DOHH2 (cell line): Measurements from ENCODE around the gene RBL2.

Experiments used
- H3F3A ChIP-seq: fragments of 200-600 bp; sonication (generic), shearing (Covaris generic); 2 replicates; pipeline ENCODE4 v1.6.0; 2016; ENCODE audit warnings: antibody characterized with exemption, mild to moderate bottlenecking; ENCODE audit not compliant: control insufficient read depth, insufficient read depth
- H3K27ac ChIP-seq: fragments of 200-600 bp; sonication (generic); 2 replicates; pipeline ENCODE4 v1.5.1; 2014; ENCODE audit warnings: low read depth, mild to moderate bottlenecking, low read length, moderate library complexity
- H3K27me3 ChIP-seq: fragments of 200-600 bp; sonication (generic); 2 replicates; pipeline ENCODE4 v1.6.1; 2014; ENCODE audit warnings: mild to moderate bottlenecking, low read length, mixed read lengths; ENCODE audit not compliant: control insufficient read depth
- H3K36me3 ChIP-seq: fragments of 200-600 bp; sonication (generic); 2 replicates; pipeline ENCODE4 v1.6.1; 2014; ENCODE audit warnings: mild to moderate bottlenecking, low read length, moderate library complexity, mixed read lengths; ENCODE audit not compliant: control insufficient read depth
- H3K4me1 ChIP-seq: fragments of 200-600 bp; sonication (generic); 2 replicates; pipeline ENCODE4 v1.6.1; 2014; ENCODE audit warnings: mild to moderate bottlenecking, low read length, mixed read lengths; ENCODE audit not compliant: control insufficient read depth
- H3K4me2 ChIP-seq: fragments of 200-600 bp; sonication (generic); 2 replicates; pipeline ENCODE4 v1.6.0; 2014; ENCODE audit warnings: mild to moderate bottlenecking, low read length, moderate library complexity
- H3K4me3 ChIP-seq: fragments of 200-600 bp; sonication (generic); 2 replicates; pipeline ENCODE4 v1.5.1; 2014; ENCODE audit warnings: mild to moderate bottlenecking, low read length, mixed read lengths
- H3K79me2 ChIP-seq: fragments of 200-600 bp; sonication (generic); 2 replicates; pipeline ENCODE4 v1.6.1; 2014; ENCODE audit warnings: mild to moderate bottlenecking, low read length, mixed read lengths; ENCODE audit not compliant: control insufficient read depth
- H3K9me2 ChIP-seq: fragments of 200-600 bp; sonication (generic); replicated peaks from 2 replicates; pipeline ENCODE4 v1.6.1; 2014; ENCODE audit warnings: mild to moderate bottlenecking, low read length, mixed read lengths; ENCODE audit not compliant: control insufficient read depth
- H3K9me3 ChIP-seq: fragments of 200-600 bp; sonication (generic); 2 replicates; pipeline ENCODE4 v1.6.1; 2014; ENCODE audit warnings: antibody characterized with exemption, low read length, mixed read lengths; ENCODE audit not compliant: control insufficient read depth, insufficient read depth
- H4K20me1 ChIP-seq: fragments of 200-600 bp; sonication (generic); 2 replicates; pipeline ENCODE4 v1.6.0; 2014; ENCODE audit warnings: low read depth, mild to moderate bottlenecking, antibody characterized with exemption, low read length, moderate library complexity; ENCODE audit not compliant: control insufficient read depth, insufficient read depth
- CTCF ChIP-seq: fragments of 200-600 bp; sonication (generic); IDR thresholded peaks from one replicate; pipeline ENCODE4 v1.5.1; 2014; ENCODE audit warnings: antibody characterized with exemption, mild to moderate bottlenecking, low read depth, low read length; ENCODE audit not compliant: poor library complexity, severe bottlenecking
- EZH2phosphoT487 ChIP-seq: fragments of 200-600 bp; sonication (generic); IDR thresholded peaks from 2 replicates; pipeline ENCODE4 v1.6.1; 2017; ENCODE audit warnings: borderline replicate concordance, mild to moderate bottlenecking, antibody characterized with exemption, low read length, moderate library complexity, mixed read lengths

RBL2 gene

GRCh38 chr16:53489755-53490154 is 55.5 kb downstream of the RBL2 start:
- Histone ChIP-seq H3K9me2 (no peaks in the 10 kb centered on the region), H3K27ac (no peak overlapping the region), H3K4me1 (no peaks in the 10 kb centered on the region), H3K27me3 (no peaks in the 10 kb centered on the region), H3K36me3 (peaks cover 69% of the 10 kb centered on the region), H3F3A (no peaks in the 10 kb centered on the region), H3K4me3 (no peak overlapping the region), H3K9me3 (peaks cover 6% of the 10 kb centered on the region; the same call in 1 of the 2 replicates), H3K4me2 (no peak overlapping the region), H3K79me2 (no peaks in the 10 kb centered on the region), H4K20me1 (no peaks in the 10 kb centered on the region)
- TF ChIP-seq CTCF (no peak), EZH2phosphoT487 (no peak)

DNA sequence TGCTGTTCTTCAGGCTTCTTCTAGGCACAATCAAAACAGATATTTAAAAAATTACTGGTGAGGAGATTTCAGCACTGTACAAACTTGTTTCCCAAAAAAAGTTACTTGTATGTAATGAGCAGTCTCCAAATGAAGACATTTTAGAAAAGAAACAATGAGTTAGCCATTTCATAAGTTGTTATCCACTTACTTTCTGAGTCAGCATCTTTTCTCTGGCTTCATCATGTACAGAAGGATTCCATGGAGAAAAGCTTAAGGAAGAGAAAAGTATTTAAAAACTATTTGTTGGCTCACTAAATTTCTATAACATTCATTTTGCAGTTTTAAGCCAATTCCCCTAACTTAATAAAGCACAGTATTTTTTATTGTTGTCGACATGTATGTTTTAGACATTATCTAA is 58.2 kb downstream of the RBL2 start:
- Histone ChIP-seq H3K4me3 (no peak overlapping the region), H3F3A (no peaks in the 10 kb centered on the region), H3K9me3 (no peaks in the 10 kb centered on the region), H3K36me3 (peaks cover 59% of the 10 kb centered on the region), H3K9me2 (no peaks in the 10 kb centered on the region), H3K27ac (no peak overlapping the region), H3K79me2 (no peaks in the 10 kb centered on the region), H3K27me3 (no peaks in the 10 kb centered on the region), H3K4me1 (no peaks in the 10 kb centered on the region), H3K4me2 (no peak overlapping the region), H4K20me1 (no peaks in the 10 kb centered on the region)
- TF ChIP-seq EZH2phosphoT487, result no peak
- no peak for TF ChIP-seq CTCF

- TF ChIP-seq CTCF (no peak), EZH2phosphoT487 (no peak)
- H3K36me3 ChIP-seq, result peaks cover 59% of the 10 kb centered on the region
These were observed 60.4 kb downstream of the RBL2 start for GRCh38 chr16:53494636-53495035.

GRCh38 chr16:53495325-53495724 is 61.1 kb downstream of the RBL2 start:
- Histone ChIP-seq H3K27me3 (no peaks in the 10 kb centered on the region), H3K9me2 (no peaks in the 10 kb centered on the region), H3K79me2 (no peaks in the 10 kb centered on the region), H4K20me1 (no peaks in the 10 kb centered on the region), H3K9me3 (no peaks in the 10 kb centered on the region), H3K4me2 (no peak overlapping the region), H3K4me1 (no peaks in the 10 kb centered on the region), H3K36me3 (peaks cover 52% of the 10 kb centered on the region), H3F3A (no peaks in the 10 kb centered on the region), H3K27ac (no peak overlapping the region), H3K4me3 (no peak overlapping the region)
- TF ChIP-seq CTCF (peak; percentile 20), EZH2phosphoT487 (no peak)

More at GRCh38 chr16:53494636-53495035, 60.4 kb downstream of the RBL2 start:
- H3K4me1 ChIP-seq, result no peaks in the 10 kb centered on the region
- no peaks in the 10 kb centered on the region for H3K27me3 ChIP-seq
- no peaks in the 10 kb centered on the region for H4K20me1 ChIP-seq
- H3F3A ChIP-seq, result no peaks in the 10 kb centered on the region
- no peaks in the 10 kb centered on the region for H3K9me3 ChIP-seq
- no peak overlapping the region for H3K4me3 ChIP-seq
- H3K27ac ChIP-seq, result no peak overlapping the region
- no peak overlapping the region for H3K4me2 ChIP-seq
- no peaks in the 10 kb centered on the region for H3K9me2 ChIP-seq
- no peaks in the 10 kb centered on the region for H3K79me2 ChIP-seq
